22Rv1 (cell line): Measurements from ENCODE around the gene ANKRD60.

Source experiments
- ZFX ChIP-seq: fragments of 450-650 bp; IDR thresholded peaks from 2 replicates; pipeline ENCODE4 v1.6.1; 2017; ENCODE audit warnings: antibody characterized with exemption, borderline replicate concordance
- TF ChIP-seq, protein P1 (sequence below): fragments of 450-650 bp; IDR thresholded peaks from 2 replicates; pipeline ENCODE4 v1.5.1; 2017; ENCODE audit warnings: mild to moderate bottlenecking

DNA sequence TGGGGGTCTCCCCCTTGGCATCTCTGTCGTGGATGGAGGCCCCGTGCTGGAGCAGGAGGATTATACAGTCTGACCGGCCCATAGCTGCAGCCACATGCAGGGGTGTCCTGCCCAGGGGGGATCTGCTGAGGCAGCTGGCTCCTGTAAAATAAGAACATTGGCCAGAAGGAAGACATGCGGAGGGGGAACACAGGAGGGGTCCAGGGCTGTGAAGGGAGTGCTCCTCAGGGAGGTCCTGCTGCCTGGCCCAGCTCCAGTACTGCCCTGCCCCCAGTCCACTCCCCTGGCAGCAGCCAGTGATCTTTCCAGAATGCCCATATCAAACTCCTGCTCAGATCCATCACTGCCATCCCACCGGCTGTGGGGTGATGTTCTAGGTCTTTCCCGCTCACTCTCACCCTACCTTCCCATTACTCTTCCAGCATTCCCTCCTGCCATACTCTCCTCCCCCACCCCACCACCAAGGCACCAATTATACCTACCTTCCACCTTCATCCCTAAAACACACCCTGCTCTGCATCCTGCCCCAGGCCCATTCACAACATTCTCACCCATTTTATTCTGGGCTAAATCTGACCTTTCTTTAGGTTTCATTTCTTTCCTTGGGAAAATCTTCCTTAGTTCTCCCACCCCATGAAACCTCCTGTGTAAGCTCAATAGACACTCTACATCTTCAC is 9.7 kb downstream of the ANKRD60 start:
- TF ChIP-seq, protein P1, sequence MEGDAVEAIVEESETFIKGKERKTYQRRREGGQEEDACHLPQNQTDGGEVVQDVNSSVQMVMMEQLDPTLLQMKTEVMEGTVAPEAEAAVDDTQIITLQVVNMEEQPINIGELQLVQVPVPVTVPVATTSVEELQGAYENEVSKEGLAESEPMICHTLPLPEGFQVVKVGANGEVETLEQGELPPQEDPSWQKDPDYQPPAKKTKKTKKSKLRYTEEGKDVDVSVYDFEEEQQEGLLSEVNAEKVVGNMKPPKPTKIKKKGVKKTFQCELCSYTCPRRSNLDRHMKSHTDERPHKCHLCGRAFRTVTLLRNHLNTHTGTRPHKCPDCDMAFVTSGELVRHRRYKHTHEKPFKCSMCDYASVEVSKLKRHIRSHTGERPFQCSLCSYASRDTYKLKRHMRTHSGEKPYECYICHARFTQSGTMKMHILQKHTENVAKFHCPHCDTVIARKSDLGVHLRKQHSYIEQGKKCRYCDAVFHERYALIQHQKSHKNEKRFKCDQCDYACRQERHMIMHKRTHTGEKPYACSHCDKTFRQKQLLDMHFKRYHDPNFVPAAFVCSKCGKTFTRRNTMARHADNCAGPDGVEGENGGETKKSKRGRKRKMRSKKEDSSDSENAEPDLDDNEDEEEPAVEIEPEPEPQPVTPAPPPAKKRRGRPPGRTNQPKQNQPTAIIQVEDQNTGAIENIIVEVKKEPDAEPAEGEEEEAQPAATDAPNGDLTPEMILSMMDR: no peak
- no peak for TF ChIP-seq ZFX
